K562 (cell line): ENCODE results near the gene PDHB. TPM values are rescaled to one million over a fixed set of nuclear protein-coding genes. Genes with fewer than 3 reads are reported as not detected.

Source experiments
- ATAC-seq: fragments of 200-7000 bp; cut with Tn5 transposase; 3 replicates; pipeline ENCODE4 v1.9.1; 2020; ENCODE audit warnings: moderate library complexity
- BruUV-seq: library from RNA; stranded (reverse); fragments of 400-500 nt; replicated peaks from 2 replicates; lab custom pipeline; 2021; lab: Mats Ljungman, UMichigan
- CTCF ChIA-PET: fragments of 300-600 bp; formaldehyde crosslinking; extraction: SDS; loops from one replicate; lab custom pipeline; 2021; ENCODE audit warnings: low intra/inter-chr PET ratio; lab: Yijun Ruan, JAX
- POLR2A ChIA-PET: fragments of 300-600, 350-650 bp; sonication (Branson Sonifier 250); formaldehyde crosslinking; extraction: SDS; loops from one replicate; lab custom pipeline; 2021; ENCODE audit warnings: antibody characterized with exemption, inconsistent platforms; lab: Yijun Ruan, JAX
- DNase-seq, 4 experiments: peaks; one replicate each; pipeline versions ENCODE4 v3.0.0 to v3.0.0-alpha.2; 2011 to 2018; ENCODE audit warnings: low spot score in 3 of 4, mixed read lengths in 3 of 4; ENCODE audit errors: extremely low read depth in 1 of 4
- FAIRE-seq: peaks from 2 replicates; lab custom pipeline; 2011; peaks lifted over from hg19 to GRCh38; lab: Jason Lieb, UNC
- H2AFZ ChIP-seq: 2 replicates; pipeline ENCODE4 v1.6.0; 2011; ENCODE audit warnings: low read depth, low read length, control low read depth, inconsistent platforms
- H3K27ac ChIP-seq: fragments of 200-600 bp; 3 replicates; pipeline ENCODE4 v1.8.0; 2011; ENCODE audit warnings: low read depth, mild to moderate bottlenecking, control low read depth, inconsistent platforms, low read length, moderate library complexity, mixed read lengths; ENCODE audit errors: extremely low read depth
- H3K27me3 ChIP-seq, 2 experiments: fragments of 300-600 bp in 1 of 2; 2 replicates in 1 of 2; 3 replicates in 1 of 2; pipeline versions ENCODE4 v1.6.0 to v1.8.0; 2011; ENCODE audit warnings: inconsistent platforms in 2 of 2, low read length in 2 of 2, mild to moderate bottlenecking in 1 of 2, mixed read lengths in 1 of 2, moderate library complexity in 1 of 2; ENCODE audit not compliant: control insufficient read depth in 2 of 2, insufficient read depth in 2 of 2
- H3K36me3 ChIP-seq: fragments of 300-600 bp; 3 replicates; pipeline ENCODE4 v1.8.0; 2011; ENCODE audit warnings: mild to moderate bottlenecking, low read length, inconsistent platforms; ENCODE audit not compliant: control insufficient read depth, insufficient read depth
- H3K4me1 ChIP-seq, 2 experiments: fragments of 200-600 bp in 1 of 2; replicated peaks in 1 of 2; 2 replicates in 1 of 2; 3 replicates in 1 of 2; pipeline versions ENCODE4 v1.5.1 to v1.8.0; 2011; ENCODE audit warnings: inconsistent platforms in 2 of 2, low read length in 2 of 2, mild to moderate bottlenecking in 1 of 2, mixed read lengths in 1 of 2, moderate library complexity in 1 of 2; ENCODE audit not compliant: control insufficient read depth in 2 of 2, insufficient read depth in 2 of 2
- H3K4me2 ChIP-seq: 2 replicates; pipeline ENCODE4 v1.6.1; 2011; ENCODE audit warnings: low read length, control low read depth, inconsistent platforms, mixed read lengths; ENCODE audit not compliant: insufficient read depth
- H3K4me3 ChIP-seq: fragments of 200-600 bp; sonication (generic), shearing (Covaris generic); 2 replicates; pipeline ENCODE4 v1.5.1; 2016; ENCODE audit warnings: control low read depth, inconsistent platforms
- H3K79me2 ChIP-seq: fragments of 200-600 bp; 3 replicates; pipeline ENCODE4 v1.8.0; 2011; ENCODE audit warnings: low read length, inconsistent platforms; ENCODE audit not compliant: control insufficient read depth, insufficient read depth
- H3K9ac ChIP-seq, 2 experiments: 2 replicates each; pipeline versions ENCODE4 v1.6.0 to v1.6.1; 2011; ENCODE audit warnings: low read depth in 2 of 2, low read length in 2 of 2, control low read depth in 1 of 2, inconsistent platforms in 1 of 2, mild to moderate bottlenecking in 1 of 2, mixed read lengths in 1 of 2; ENCODE audit not compliant: insufficient read depth in 1 of 2
- H3K9me1 ChIP-seq: one replicate; pipeline ENCODE4 v1.6.0; 2011; ENCODE audit warnings: inconsistent platforms, mild to moderate bottlenecking, low read length, moderate library complexity; ENCODE audit not compliant: control insufficient read depth, insufficient read depth
- H3K9me3 ChIP-seq: replicated peaks from 2 replicates; pipeline ENCODE4 v1.5.1; 2011; ENCODE audit warnings: low read depth, low read length, inconsistent platforms; ENCODE audit not compliant: control insufficient read depth, insufficient read depth
- H4K20me1 ChIP-seq: replicated peaks from 2 replicates; pipeline ENCODE4 v1.6.1; 2011; ENCODE audit warnings: low read length, inconsistent platforms, mixed read lengths; ENCODE audit not compliant: control insufficient read depth, insufficient read depth
- JUNB ChIP-seq: fragments of 450-650 bp; formaldehyde crosslinking; conservative IDR thresholded peaks from 2 replicates; pipeline ENCODE4 v1.4.0; 2020; ENCODE audit warnings: mild to moderate bottlenecking
- OTX1 ChIP-seq: fragments of 450-650 bp; formaldehyde crosslinking; IDR thresholded peaks from 2 replicates; pipeline ENCODE4 v1.4.0; 2022; ENCODE audit warnings: mild to moderate bottlenecking
- RFX1 ChIP-seq: fragments of 450-650 bp; IDR thresholded peaks from 2 replicates; pipeline ENCODE4 v1.6.1; 2016; ENCODE audit warnings: mild to moderate bottlenecking, moderate library complexity
- WGBS: fragments of 100-300 bp; shearing (Covaris generic); methylation state at CpG from one replicate; pipeline ENCODE4 v1.1.6; 2016; ENCODE audit warnings: low coverage, mixed read lengths; ENCODE audit not compliant: insufficient coverage; ENCODE audit errors: missing lambda C conversion rate; 5-methylcytosine and 5-hydroxymethylcytosine counted together
- in situ Hi-C: fragments of 300-500 bp; cut with MboI; formaldehyde crosslinking; loops from 4 replicates; pipeline ENCODE4 v1.15.0; 2018; ENCODE audit warnings: inconsistent platforms, mixed read lengths
- intact Hi-C: fragments of 100-400 bp; cut with micrococcal nuclease; formaldehyde crosslinking; loops from 2 replicates; pipeline ENCODE4 v1.14.2; 2022
- polyA plus RNA-seq, 8 experiments: library from polyadenylated mRNA; depleted of rRNA in 4 of 8; stranded (reverse) in 5 of 8; unstranded in 3 of 8; fragments of >200 nt; fragmentation: Nextera tagmentation in 2 of 8; fragmentation: Illumina TruSeq in 1 of 8; extraction: Ambion mirVana in 2 of 8; extraction: Trizol in 1 of 8; gene quantifications; 2 replicates each; pipeline versions ENCODE4 v1.2.1 to v1.2.3, GENCODE V29; 2011 to 2014; ENCODE audit warnings: inconsistent platforms in 1 of 8, missing spikeins in 1 of 8
- total RNA-seq, 7 experiments: library from RNA; depleted of rRNA in 6 of 7; stranded (reverse); fragments of >200 nt in 6 of 7; fragmentation: Illumina TruSeq in 2 of 7; extraction: Trizol in 2 of 7; gene quantifications; 2 replicates each; pipeline versions ENCODE4 v1.2.1 to v1.2.3, GENCODE V29; 2011 to 2021; ENCODE audit warnings: low replicate concordance in 1 of 7
- TF ChIP-seq, protein P1 (sequence below): fragments of 450-650 bp; IDR thresholded peaks from 2 replicates; pipeline ENCODE4 v1.7.0; 2016; ENCODE audit warnings: borderline replicate concordance

PDHB gene
- total and polyA plus RNA-seq, 9 of the 15 experiments (the other 6 are each of a cell fraction or from before 2014, with no cell fraction given): 51.2 to 178 (median 85.2) TPM

DNA sequence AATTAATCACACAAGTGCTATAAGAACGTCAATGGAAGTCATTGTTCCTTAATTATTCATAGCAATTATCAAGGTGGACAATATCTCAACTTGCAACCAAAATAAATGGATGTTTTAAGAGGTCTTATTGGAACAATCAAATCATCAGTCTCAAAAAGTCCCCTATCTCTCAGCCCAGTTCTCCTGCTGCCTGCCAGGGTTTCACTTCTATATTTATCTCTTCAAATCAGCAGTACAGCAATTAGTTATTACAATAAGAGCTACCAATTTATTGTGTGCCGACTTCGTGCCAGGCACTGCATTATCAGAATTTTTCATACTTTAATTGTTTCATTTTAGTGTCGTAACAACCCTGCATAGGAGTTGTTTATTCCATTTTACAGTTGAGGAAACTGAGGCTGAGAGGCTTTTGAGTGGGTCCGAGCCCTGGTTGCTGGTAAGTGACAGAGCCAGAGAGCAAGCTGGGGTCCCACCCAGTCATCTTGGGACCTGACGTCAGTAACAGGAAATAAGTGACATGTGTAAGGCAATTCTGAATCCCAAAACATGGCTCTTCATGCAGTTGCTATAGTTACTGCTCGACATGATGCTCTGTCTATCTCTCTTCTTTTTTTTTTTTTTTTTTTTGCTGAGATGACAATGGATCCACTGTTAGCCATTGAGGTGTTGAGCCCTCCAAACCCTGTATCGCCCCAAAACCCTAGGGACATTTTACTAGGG is 49.4 kb upstream of the PDHB start:
- CTCF ChIA-PET: no interaction called here
- H3K9ac ChIP-seq: no peak overlapping the region
- no peaks in the 10 kb centered on the region for H3K79me2 ChIP-seq
- ATAC-seq (no peak), FAIRE-seq (no peak), DNase-seq (no peak)
- TF ChIP-seq OTX1 (CRISPR knock-in tag) (no peak), JUNB (CRISPR knock-in tag) (no peak), RFX1 (peak; percentile 67)
- TF ChIP-seq, protein P1, sequence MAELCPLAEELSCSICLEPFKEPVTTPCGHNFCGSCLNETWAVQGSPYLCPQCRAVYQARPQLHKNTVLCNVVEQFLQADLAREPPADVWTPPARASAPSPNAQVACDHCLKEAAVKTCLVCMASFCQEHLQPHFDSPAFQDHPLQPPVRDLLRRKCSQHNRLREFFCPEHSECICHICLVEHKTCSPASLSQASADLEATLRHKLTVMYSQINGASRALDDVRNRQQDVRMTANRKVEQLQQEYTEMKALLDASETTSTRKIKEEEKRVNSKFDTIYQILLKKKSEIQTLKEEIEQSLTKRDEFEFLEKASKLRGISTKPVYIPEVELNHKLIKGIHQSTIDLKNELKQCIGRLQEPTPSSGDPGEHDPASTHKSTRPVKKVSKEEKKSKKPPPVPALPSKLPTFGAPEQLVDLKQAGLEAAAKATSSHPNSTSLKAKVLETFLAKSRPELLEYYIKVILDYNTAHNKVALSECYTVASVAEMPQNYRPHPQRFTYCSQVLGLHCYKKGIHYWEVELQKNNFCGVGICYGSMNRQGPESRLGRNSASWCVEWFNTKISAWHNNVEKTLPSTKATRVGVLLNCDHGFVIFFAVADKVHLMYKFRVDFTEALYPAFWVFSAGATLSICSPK: no peak
- POLR2A ChIA-PET: interaction anchor here (1.0 kb wide), 1 partner anchor 12 kb away, joined by 3 read pairs; no protein-coding TSS in a partner anchor
- H3K9me3 ChIP-seq: no peaks in the 10 kb centered on the region
- H3K27me3 ChIP-seq: no peaks in the 10 kb centered on the region
- in situ Hi-C loops: no loop called here
- WGBS: 3% methylated on average over 7 of the region's 8 CpGs
- intact Hi-C loops: no loop called here
- H3K27ac ChIP-seq: no peak overlapping the region
- peaks cover 11% of the 10 kb centered on the region in 2 experiments; a peak in 4 of 5 replicates for H3K4me1 ChIP-seq
- no peak overlapping the region for H3K4me3 ChIP-seq
- BruUV-seq: no TSS peak
- no peaks in the 10 kb centered on the region for H4K20me1 ChIP-seq
- H3K36me3 ChIP-seq: no peaks in the 10 kb centered on the region
- H2AFZ ChIP-seq: no peak overlapping the region
- no peaks in the 10 kb centered on the region for H3K9me1 ChIP-seq
- H3K4me2 ChIP-seq: no peak overlapping the region
